T47D (cell line): Measurements from ENCODE around the gene FOXRED2.
"Not testable (repeated sequence)": the region's sequence is repeated elsewhere in the genome, so short reads cannot be mapped to it uniquely, and the experiment has no call there.

Experiments
- DNase-seq, 2 experiments: peaks; one replicate each; pipeline versions ENCODE4 v3.0.0 to v3.0.0-alpha.2; 2011 to 2012; ENCODE audit warnings: low read depth in 1 of 2, low spot score in 1 of 2
- JUND ChIP-seq: IDR thresholded peaks from 2 replicates; pipeline ENCODE4 v1.6.1; 2012; ENCODE audit warnings: low read depth
- in situ Hi-C: cut with HindIII; loops from 2 replicates; pipeline ENCODE4 v1.10.0; 2016; ENCODE audit warnings: low sequenced_read_pairs, low pct_unique_long_range_greater_than_20kb

FOXRED2 gene

GRCh38 chr22:36538529-36538928, 31.7 kb upstream of the FOXRED2 start:
- in situ Hi-C loops = no loop called here
- no peak for DNase-seq

GRCh38 chr22:36536717-36537116, 29.9 kb upstream of the FOXRED2 start:
- in situ Hi-C loops = no loop called here

More at GRCh38 chr22:36538529-36538928, 31.7 kb upstream of the FOXRED2 start:
- no peak for TF ChIP-seq JUND

GRCh38 chr22:36533320-36533719, 26.5 kb upstream of the FOXRED2 start:
- in situ Hi-C loops, DNase-seq: not testable (repeated sequence)

More at GRCh38 chr22:36536717-36537116, 29.9 kb upstream of the FOXRED2 start:
- no peak for TF ChIP-seq JUND
- no peak for DNase-seq

GRCh38 chr22:36532466-36532865, 25.6 kb upstream of the FOXRED2 start:
- TF ChIP-seq JUND = no peak
- no peak for DNase-seq
- in situ Hi-C loops = no loop called here

GRCh38 chr22:36528795-36529751, 22.2 kb upstream of the FOXRED2 start, which contains the start of gene EIF3D:
Gene EIF3D (minus strand): TSS chr22:36529166. CDS start chr22:36526121, 3,045 bp downstream.
- TF ChIP-seq JUND = no peak
- peak; percentile 58 to 99 for DNase-seq
- in situ Hi-C loops = no loop called here

- in situ Hi-C loops = no loop called here
- DNase-seq = no peak
- no peak for TF ChIP-seq JUND
Observed at GRCh38 chr22:36528341-36528740, 21.5 kb upstream of the FOXRED2 start.

GRCh38 chr22:36522662-36523061, 15.8 kb upstream of the FOXRED2 start:
- in situ Hi-C loops = no loop called here
- no peak for TF ChIP-seq JUND

GRCh38 chr22:36520423-36520822, 13.6 kb upstream of the FOXRED2 start:
- in situ Hi-C loops = no loop called here
- TF ChIP-seq JUND = no peak

More at GRCh38 chr22:36522662-36523061, 15.8 kb upstream of the FOXRED2 start:
- no peak for DNase-seq

GRCh38 chr22:36519906-36520305, 13.1 kb upstream of the FOXRED2 start:
- DNase-seq, in situ Hi-C loops: not testable (repeated sequence)

More at GRCh38 chr22:36520423-36520822, 13.6 kb upstream of the FOXRED2 start:
- DNase-seq = no peak

GRCh38 chr22:36514766-36515165, 7.9 kb upstream of the FOXRED2 start:
- TF ChIP-seq JUND = no peak
- in situ Hi-C loops = no loop called here
- no peak for DNase-seq

- DNase-seq = no peak
- TF ChIP-seq JUND = no peak
- in situ Hi-C loops = no loop called here
Observed at GRCh38 chr22:36512991-36513390, 6.2 kb upstream of the FOXRED2 start.

GRCh38 chr22:36512333-36512732, 5.5 kb upstream of the FOXRED2 start:
- no peak for DNase-seq
- TF ChIP-seq JUND = no peak
- in situ Hi-C loops = no loop called here

- no peak for TF ChIP-seq JUND
- in situ Hi-C loops = no loop called here
- peak; percentile 27 to 55 for DNase-seq
Observed at GRCh38 chr22:36510966-36511881, 4.4 kb upstream of the FOXRED2 start.
